ENCODE measurements around the gene PSMG2.

PSMG2 gene

GRCh38 chr18:12766986-12767433 lies 64.2 kb downstream of the PSMG2 start:
- no peak for DNase-seq

GRCh38 chr18:12767580-12768155 lies 64.8 kb downstream of the PSMG2 start:
- DNase-seq, result no peak

GRCh38 chr18:12768625-12769024 lies 65.8 kb downstream of the PSMG2 start:
- no peak for DNase-seq

GRCh38 chr18:12769136-12769535 lies 66.3 kb downstream of the PSMG2 start:
- no peak for DNase-seq

GRCh38 chr18:12769644-12770440 lies 67.0 kb downstream of the PSMG2 start:
- DNase-seq, result no peak

GRCh38 chr18:12770469-12771219 lies 67.8 kb downstream of the PSMG2 start:
- no peak for DNase-seq

- no peak for DNase-seq
Observed at GRCh38 chr18:12772111-12772510, 69.3 kb downstream of the PSMG2 start.

GRCh38 chr18:12773369-12773768 lies 70.5 kb downstream of the PSMG2 start:
- no peak for DNase-seq

- DNase-seq, result no peak
Observed at GRCh38 chr18:12774982-12775381, 72.1 kb downstream of the PSMG2 start.

Data from activated naive CD4-positive, alpha-beta T cell (primary cell).